KMS-11 (cell line): ENCODE measurements around the gene ACOX2.

Experiments used
- H2AFZ ChIP-seq: fragments of 200-600 bp; sonication (generic); 2 replicates; pipeline ENCODE4 v1.6.1; 2016; ENCODE audit warnings: antibody characterized with exemption, mixed run types, low read depth
- H3K27ac ChIP-seq: fragments of 200-600 bp; sonication (generic); 2 replicates; pipeline ENCODE4 v1.6.1; 2016; ENCODE audit warnings: mild to moderate bottlenecking, mixed run types
- H3K27me3 ChIP-seq: fragments of 200-600 bp; sonication (generic); 2 replicates; pipeline ENCODE4 v1.6.1; 2017; ENCODE audit warnings: mild to moderate bottlenecking, low read depth, mixed run types, moderate library complexity; ENCODE audit not compliant: insufficient read depth
- H3K36me3 ChIP-seq: fragments of 200-600 bp; sonication (generic); 2 replicates; pipeline ENCODE4 v1.6.1; 2017; ENCODE audit warnings: mild to moderate bottlenecking, mixed run types; ENCODE audit not compliant: insufficient read depth
- H3K4me1 ChIP-seq: fragments of 200-600 bp; sonication (generic); 2 replicates; pipeline ENCODE4 v1.6.1; 2016; ENCODE audit warnings: mild to moderate bottlenecking, low read depth, mixed run types; ENCODE audit not compliant: poor library complexity, severe bottlenecking
- H3K4me2 ChIP-seq: fragments of 200-600 bp; sonication (generic); 2 replicates; pipeline ENCODE4 v1.7.0; 2016; ENCODE audit warnings: mild to moderate bottlenecking, mixed run types
- H3K4me3 ChIP-seq: fragments of 200-600 bp; sonication (generic); IDR thresholded peaks from 2 replicates; pipeline ENCODE4 v1.6.1; 2017; ENCODE audit warnings: low read depth, low read length, mixed read lengths; ENCODE audit not compliant: insufficient read depth
- H3K79me2 ChIP-seq: fragments of 200-600 bp; sonication (generic); 2 replicates; pipeline ENCODE4 v1.6.1; 2016; ENCODE audit warnings: low read depth, mixed run types; ENCODE audit not compliant: insufficient read depth
- H3K9ac ChIP-seq: fragments of 200-600 bp; sonication (generic); 2 replicates; pipeline ENCODE4 v1.6.1; 2016; ENCODE audit warnings: mild to moderate bottlenecking, mixed run types
- H4K20me1 ChIP-seq: fragments of 200-600 bp; sonication (generic); 2 replicates; pipeline ENCODE4 v1.6.1; 2016; ENCODE audit warnings: mild to moderate bottlenecking, mixed run types; ENCODE audit not compliant: insufficient read depth
- TF ChIP-seq, protein P1 (sequence below): fragments of 200-600 bp; sonication (generic); conservative IDR thresholded peaks from 2 replicates; pipeline ENCODE4 v1.6.1; 2017; ENCODE audit warnings: low read depth, mild to moderate bottlenecking, antibody characterized with exemption, low read length, moderate library complexity, mixed read lengths

ACOX2 gene

GRCh38 chr3:58521917-58522631 is 14.9 kb downstream of the ACOX2 start:
- TF ChIP-seq, protein P1, sequence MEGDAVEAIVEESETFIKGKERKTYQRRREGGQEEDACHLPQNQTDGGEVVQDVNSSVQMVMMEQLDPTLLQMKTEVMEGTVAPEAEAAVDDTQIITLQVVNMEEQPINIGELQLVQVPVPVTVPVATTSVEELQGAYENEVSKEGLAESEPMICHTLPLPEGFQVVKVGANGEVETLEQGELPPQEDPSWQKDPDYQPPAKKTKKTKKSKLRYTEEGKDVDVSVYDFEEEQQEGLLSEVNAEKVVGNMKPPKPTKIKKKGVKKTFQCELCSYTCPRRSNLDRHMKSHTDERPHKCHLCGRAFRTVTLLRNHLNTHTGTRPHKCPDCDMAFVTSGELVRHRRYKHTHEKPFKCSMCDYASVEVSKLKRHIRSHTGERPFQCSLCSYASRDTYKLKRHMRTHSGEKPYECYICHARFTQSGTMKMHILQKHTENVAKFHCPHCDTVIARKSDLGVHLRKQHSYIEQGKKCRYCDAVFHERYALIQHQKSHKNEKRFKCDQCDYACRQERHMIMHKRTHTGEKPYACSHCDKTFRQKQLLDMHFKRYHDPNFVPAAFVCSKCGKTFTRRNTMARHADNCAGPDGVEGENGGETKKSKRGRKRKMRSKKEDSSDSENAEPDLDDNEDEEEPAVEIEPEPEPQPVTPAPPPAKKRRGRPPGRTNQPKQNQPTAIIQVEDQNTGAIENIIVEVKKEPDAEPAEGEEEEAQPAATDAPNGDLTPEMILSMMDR: no peak
- H3K27ac ChIP-seq: no peak overlapping the region
- no peak overlapping the region for H3K4me3 ChIP-seq
- H3K4me2 ChIP-seq: no peak overlapping the region
- no peaks in the 10 kb centered on the region for H3K79me2 ChIP-seq
- no peaks in the 10 kb centered on the region for H4K20me1 ChIP-seq
- H3K4me1 ChIP-seq: peaks cover 13% of the 10 kb centered on the region
- H3K27me3 ChIP-seq: no peaks in the 10 kb centered on the region
- H2AFZ ChIP-seq: no peak overlapping the region
- no peaks in the 10 kb centered on the region for H3K36me3 ChIP-seq
- H3K9ac ChIP-seq: no peak overlapping the region

DNA sequence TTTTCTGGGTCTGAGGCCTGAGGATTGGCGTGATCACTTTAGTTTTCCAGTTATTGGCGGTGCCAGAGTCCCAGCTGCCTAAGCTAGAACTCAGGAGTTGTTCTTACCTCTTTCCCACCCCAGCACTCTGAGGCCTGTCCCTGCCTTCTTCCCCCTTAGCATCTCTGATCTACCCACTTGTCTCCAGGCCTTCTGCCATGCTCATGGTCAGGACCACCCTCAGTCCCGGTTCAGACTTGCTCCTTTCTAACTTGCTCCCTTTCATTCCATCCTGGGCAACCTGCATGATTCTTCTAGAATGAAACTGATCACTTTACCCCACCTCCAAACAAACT is 15.7 kb downstream of the ACOX2 start:
- no peak overlapping the region for H3K9ac ChIP-seq
- peaks cover 13% of the 10 kb centered on the region for H3K4me1 ChIP-seq
- no peaks in the 10 kb centered on the region for H3K27me3 ChIP-seq
- no peak overlapping the region for H3K4me3 ChIP-seq
- no peak overlapping the region; the same call in 1 of the 2 replicates for H3K4me2 ChIP-seq
- H3K79me2 ChIP-seq: no peaks in the 10 kb centered on the region
- H2AFZ ChIP-seq: no peak overlapping the region
- TF ChIP-seq, protein P1: no peak
- no peaks in the 10 kb centered on the region for H4K20me1 ChIP-seq
- no peaks in the 10 kb centered on the region for H3K36me3 ChIP-seq
- H3K27ac ChIP-seq: no peak overlapping the region

DNA sequence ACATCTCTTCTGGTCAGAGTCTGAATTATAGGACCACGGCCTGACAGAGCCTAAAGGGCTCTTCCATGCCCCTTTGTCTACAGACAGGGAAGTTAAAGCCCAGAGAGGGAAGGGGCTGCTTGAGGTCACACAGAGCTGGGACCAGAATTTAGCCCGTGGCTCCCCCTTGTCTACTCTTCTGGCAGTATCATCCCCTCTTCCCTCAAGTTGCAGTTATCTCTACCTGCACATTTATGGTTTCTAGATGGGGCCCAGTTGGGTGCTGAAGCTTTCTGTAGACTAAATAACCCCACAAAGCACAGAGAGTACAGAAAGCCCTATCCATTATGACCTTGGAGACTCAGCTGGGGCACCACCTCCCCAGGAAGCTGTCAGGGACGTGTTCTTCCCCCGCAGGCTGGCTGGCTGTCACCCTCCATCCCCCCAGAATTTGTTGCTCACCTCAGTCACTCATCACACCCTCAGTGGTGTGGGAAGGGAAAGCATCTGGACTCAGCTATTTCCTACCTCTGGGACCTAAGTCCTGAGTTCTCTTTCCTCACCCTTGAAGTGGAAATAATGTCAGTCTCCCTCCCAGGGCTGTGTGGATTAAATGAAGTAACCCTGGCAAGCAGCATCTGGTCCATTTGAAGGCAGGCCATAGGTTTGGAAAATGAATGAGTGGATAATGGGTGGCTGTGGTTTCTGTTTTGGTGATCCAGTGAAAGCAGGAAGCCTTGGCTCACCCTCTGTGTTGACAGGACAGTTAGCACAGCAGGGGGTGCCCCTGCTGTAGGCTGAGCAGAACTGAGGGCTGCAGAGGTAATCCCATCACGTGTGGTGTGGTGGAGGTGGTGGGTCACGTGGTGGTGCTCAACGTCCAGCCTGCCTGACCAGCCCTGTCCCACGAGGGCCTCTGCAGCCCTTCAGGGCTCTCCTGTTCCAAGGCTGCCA is 16.3 kb downstream of the ACOX2 start:
- no peak overlapping the region for H2AFZ ChIP-seq
- H3K4me3 ChIP-seq: no peak overlapping the region
- no peak overlapping the region for H3K9ac ChIP-seq
- no peak overlapping the region; the same call in 1 of the 2 replicates for H3K4me2 ChIP-seq
- H3K4me1 ChIP-seq: peaks cover 13% of the 10 kb centered on the region
- no peaks in the 10 kb centered on the region for H3K36me3 ChIP-seq
- H4K20me1 ChIP-seq: no peaks in the 10 kb centered on the region
- H3K27me3 ChIP-seq: no peaks in the 10 kb centered on the region
- no peak overlapping the region for H3K27ac ChIP-seq
- TF ChIP-seq, protein P1: no peak
- H3K79me2 ChIP-seq: no peaks in the 10 kb centered on the region

DNA sequence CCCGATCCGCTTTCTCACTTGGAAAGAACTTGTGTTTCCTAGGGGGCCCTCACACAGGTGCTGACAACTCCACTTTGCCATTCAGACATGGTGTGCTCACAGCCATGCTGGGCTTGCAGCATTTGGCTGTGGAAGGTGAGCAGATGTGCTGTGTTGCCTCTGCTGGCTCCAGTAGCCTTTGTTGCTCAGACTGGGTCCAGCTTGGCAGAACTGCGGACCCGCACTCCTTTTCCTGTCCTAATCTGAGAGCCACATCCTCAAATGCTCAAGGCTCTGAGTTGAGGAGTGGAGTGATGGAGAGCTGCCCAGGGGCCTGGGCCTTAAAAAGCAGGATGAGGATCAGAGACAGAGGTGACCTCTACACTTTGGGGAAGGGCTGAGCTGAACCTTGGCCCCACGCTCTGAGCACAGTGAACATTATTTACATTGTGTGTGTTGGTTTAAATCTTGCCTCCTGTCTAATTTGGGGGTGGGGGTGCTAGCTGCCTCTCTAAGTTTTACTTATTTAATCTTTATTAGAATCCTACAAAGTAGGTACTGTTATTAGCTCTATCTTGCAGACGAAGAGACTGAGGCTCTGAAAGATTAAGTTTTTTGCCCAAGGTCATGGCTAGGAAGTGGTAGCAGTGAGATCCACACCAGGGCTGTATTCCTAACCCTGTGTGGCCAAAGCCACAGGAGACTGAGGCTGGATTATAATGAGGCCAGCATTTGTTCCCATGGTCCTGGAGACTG is 17.2 kb downstream of the ACOX2 start:
- no peaks in the 10 kb centered on the region for H3K36me3 ChIP-seq

More for the DNA sequence above, 17.2 kb downstream of the ACOX2 start:
- Histone ChIP-seq H3K9ac (no peak overlapping the region), H2AFZ (no peak overlapping the region), H4K20me1 (no peaks in the 10 kb centered on the region), H3K27ac (no peak overlapping the region), H3K4me1 (peaks cover 13% of the 10 kb centered on the region), H3K79me2 (no peaks in the 10 kb centered on the region), H3K4me3 (no peak overlapping the region), H3K4me2 (no peak overlapping the region), H3K27me3 (no peaks in the 10 kb centered on the region)
- TF ChIP-seq, protein P1: no peak
